ENCODE data around the gene SNRPD3.
"Not testable (repeated sequence)": the region's sequence is repeated elsewhere in the genome, so short reads cannot be mapped to it uniquely, and the experiment has no call there.

The SNRPD3 gene

GRCh38 chr22:24602105-24602749 lies 46.4 kb downstream of the SNRPD3 start:
- not testable (repeated sequence) for H3K36me3 Mint-ChIP-seq; DNase-seq (ENCODE audit: low spot score in 2 of 2); H3K4me3 Mint-ChIP-seq; ATAC-seq; H3K9me3 Mint-ChIP-seq
- Mint-ChIP-seq H3K27ac (peak overlapping the region; percentile 85), H3K4me1 (peaks cover 34% of the 10 kb centered on the region)

- ATAC-seq; H3K9me3 Mint-ChIP-seq; DNase-seq (ENCODE audit: low spot score in 2 of 2); H3K36me3 Mint-ChIP-seq: not testable (repeated sequence)
- H3K4me3 Mint-ChIP-seq: peak within 1 kb of the TSS; percentile 66
- H3K4me1 Mint-ChIP-seq: peaks cover 40% of the 10 kb centered on the region
- H3K27ac Mint-ChIP-seq: peak within 1 kb of the TSS; percentile 87
Observed at GRCh38 chr22:24602847-24603769, 47.3 kb downstream of the SNRPD3 start, which contains the start of gene GGT1. TSS of gene GGT1 (plus strand) at chr22:24603193. CDS start at chr22:24611082, 7,889 bp downstream.

- peak; percentile 45 for ATAC-seq
- DNase-seq (ENCODE audit: low spot score in 2 of 2): peak in 1 of 2 donors; percentile 64
- H3K4me1 Mint-ChIP-seq: peaks cover 43% of the 10 kb centered on the region
- not testable (repeated sequence) for H3K36me3 Mint-ChIP-seq, H3K9me3 Mint-ChIP-seq
- peak overlapping the region; percentile 66 for H3K4me3 Mint-ChIP-seq
- H3K27ac Mint-ChIP-seq: peak overlapping the region; percentile 87
Observed at GRCh38 chr22:24603770-24604629, 48.2 kb downstream of the SNRPD3 start.

GRCh38 chr22:24606340-24606739 lies 50.5 kb downstream of the SNRPD3 start:
- not testable (repeated sequence) for H3K9me3 Mint-ChIP-seq, H3K4me3 Mint-ChIP-seq

GRCh38 chr22:24607429-24607983 lies 51.7 kb downstream of the SNRPD3 start:
- peak overlapping the region; percentile 99 for H3K4me3 Mint-ChIP-seq
- DNase-seq (ENCODE audit: low spot score in 2 of 2) (peak; percentile 34 to 73), ATAC-seq (peak; percentile 94)
- not testable (repeated sequence) for H3K9me3 Mint-ChIP-seq
- peak overlapping the region; percentile 100 for H3K27ac Mint-ChIP-seq
- peaks cover 39% of the 10 kb centered on the region for H3K4me1 Mint-ChIP-seq
- H3K36me3 Mint-ChIP-seq: peaks cover 17% of the 10 kb centered on the region

More at GRCh38 chr22:24606340-24606739, 50.5 kb downstream of the SNRPD3 start:
- ATAC-seq; DNase-seq (ENCODE audit: low spot score in 2 of 2): not testable (repeated sequence)
- H3K27ac Mint-ChIP-seq: peak overlapping the region; percentile 86
- H3K4me1 Mint-ChIP-seq: peaks cover 47% of the 10 kb centered on the region
- peaks cover 13% of the 10 kb centered on the region for H3K36me3 Mint-ChIP-seq

GRCh38 chr22:24608327-24608726 lies 52.5 kb downstream of the SNRPD3 start:
- Mint-ChIP-seq H3K27ac (peak overlapping the region; percentile 100), H3K36me3 (peaks cover 19% of the 10 kb centered on the region), H3K4me1 (peaks cover 33% of the 10 kb centered on the region), H3K4me3 (peak overlapping the region; percentile 99)
- DNase-seq (ENCODE audit: low spot score in 2 of 2); H3K9me3 Mint-ChIP-seq; ATAC-seq: not testable (repeated sequence)

- Mint-ChIP-seq H3K4me1 (peaks cover 20% of the 10 kb centered on the region), H3K36me3 (peaks cover 30% of the 10 kb centered on the region)
- DNase-seq (ENCODE audit: low spot score in 2 of 2); ATAC-seq; H3K4me3 Mint-ChIP-seq; H3K27ac Mint-ChIP-seq; H3K9me3 Mint-ChIP-seq: not testable (repeated sequence)
Observed at GRCh38 chr22:24609888-24610287, 54.1 kb downstream of the SNRPD3 start.

GRCh38 chr22:24614794-24615193 lies 59.0 kb downstream of the SNRPD3 start:
- H3K4me3 Mint-ChIP-seq, H3K27ac Mint-ChIP-seq: not testable (repeated sequence)
- H3K36me3 Mint-ChIP-seq: peaks cover 61% of the 10 kb centered on the region

GRCh38 chr22:24621244-24621643 lies 65.4 kb downstream of the SNRPD3 start:
- H3K4me3 Mint-ChIP-seq; H3K9me3 Mint-ChIP-seq; ATAC-seq; H3K4me1 Mint-ChIP-seq; DNase-seq (ENCODE audit: low spot score in 2 of 2): not testable (repeated sequence)
- H3K27ac Mint-ChIP-seq: peak overlapping the region; percentile 37
- peaks cover 41% of the 10 kb centered on the region for H3K36me3 Mint-ChIP-seq

More at GRCh38 chr22:24614794-24615193, 59.0 kb downstream of the SNRPD3 start:
- H3K9me3 Mint-ChIP-seq; H3K4me1 Mint-ChIP-seq; ATAC-seq; DNase-seq (ENCODE audit: low spot score in 2 of 2): not testable (repeated sequence)

- H3K4me1 Mint-ChIP-seq; H3K27ac Mint-ChIP-seq; DNase-seq (ENCODE audit: low spot score in 2 of 2); ATAC-seq; H3K4me3 Mint-ChIP-seq; H3K9me3 Mint-ChIP-seq: not testable (repeated sequence)
- H3K36me3 Mint-ChIP-seq: peaks cover 37% of the 10 kb centered on the region
Observed at GRCh38 chr22:24622596-24622995, 66.8 kb downstream of the SNRPD3 start.
